Body of pancreas (tissue), 4 donors: Measurements from ENCODE around the gene RAB1B.

Experiments used
- POLR2A ChIP-seq, 3 donors: fragments of 450-650 bp; IDR thresholded peaks; one replicate each; pipeline ENCODE4 v1.6.1; 2016; ENCODE audit warnings: antibody characterized with exemption in 3 of 3, mild to moderate bottlenecking in 2 of 3
- TF ChIP-seq, protein P1 (sequence below), 7 experiments: fragments of 450-650 bp in 4 of 7; fragments of 200-600 bp in 3 of 7; sonication (generic) in 3 of 7; IDR thresholded peaks; one replicate each; pipeline ENCODE4 v1.5.1; 2016 to 2019; ENCODE audit warnings: antibody characterized with exemption in 7 of 7

DNA sequence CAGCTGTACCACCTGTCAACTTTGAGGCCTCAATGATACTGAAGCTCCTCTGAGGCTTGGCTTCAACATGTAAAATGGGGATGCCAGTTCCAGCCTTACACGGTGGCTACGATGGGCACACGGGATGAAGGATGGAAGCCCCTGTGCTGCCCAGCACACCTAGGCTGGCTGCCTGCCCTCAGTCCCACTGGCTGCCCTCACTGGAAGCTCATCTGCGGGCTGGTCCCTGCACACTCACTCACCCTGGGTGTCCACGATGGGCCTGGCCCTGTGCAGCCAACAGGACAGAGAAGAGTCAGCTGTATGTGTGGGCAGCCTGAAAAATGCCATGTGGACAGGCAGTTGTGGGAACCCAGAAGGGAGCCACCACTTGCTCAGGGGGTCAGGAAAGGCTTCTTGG is 18.3 kb downstream of the RAB1B start:
- TF ChIP-seq, protein P1, sequence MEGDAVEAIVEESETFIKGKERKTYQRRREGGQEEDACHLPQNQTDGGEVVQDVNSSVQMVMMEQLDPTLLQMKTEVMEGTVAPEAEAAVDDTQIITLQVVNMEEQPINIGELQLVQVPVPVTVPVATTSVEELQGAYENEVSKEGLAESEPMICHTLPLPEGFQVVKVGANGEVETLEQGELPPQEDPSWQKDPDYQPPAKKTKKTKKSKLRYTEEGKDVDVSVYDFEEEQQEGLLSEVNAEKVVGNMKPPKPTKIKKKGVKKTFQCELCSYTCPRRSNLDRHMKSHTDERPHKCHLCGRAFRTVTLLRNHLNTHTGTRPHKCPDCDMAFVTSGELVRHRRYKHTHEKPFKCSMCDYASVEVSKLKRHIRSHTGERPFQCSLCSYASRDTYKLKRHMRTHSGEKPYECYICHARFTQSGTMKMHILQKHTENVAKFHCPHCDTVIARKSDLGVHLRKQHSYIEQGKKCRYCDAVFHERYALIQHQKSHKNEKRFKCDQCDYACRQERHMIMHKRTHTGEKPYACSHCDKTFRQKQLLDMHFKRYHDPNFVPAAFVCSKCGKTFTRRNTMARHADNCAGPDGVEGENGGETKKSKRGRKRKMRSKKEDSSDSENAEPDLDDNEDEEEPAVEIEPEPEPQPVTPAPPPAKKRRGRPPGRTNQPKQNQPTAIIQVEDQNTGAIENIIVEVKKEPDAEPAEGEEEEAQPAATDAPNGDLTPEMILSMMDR (IDR thresholded peaks at IDR 0.05), result no peak
- no peak for TF ChIP-seq POLR2A (IDR thresholded peaks at IDR 0.05)
